ENCODE results near the gene RCSD1.

The RCSD1 gene

GRCh38 chr1:167701510-167701909, 71.5 kb downstream of the RCSD1 start:
- Histone ChIP-seq H3K4me3 (ENCODE audit: low read depth in 1 of 2, low read length in 2 of 2) (no peak overlapping the region), H3K36me3 (ENCODE audit: insufficient read depth, low read length) (peaks cover 93% of the 10 kb centered on the region), H4K20me1 (ENCODE audit: insufficient read depth, low read length) (peaks cover 9% of the 10 kb centered on the region; the same call in 1 of the 2 replicates), H3K9me3 (ENCODE audit: insufficient read depth, low read length, severe bottlenecking) (no peaks in the 10 kb centered on the region), H3K9ac (ENCODE audit: low read depth, low read length) (no peak overlapping the region), H3K27me3 (ENCODE audit: insufficient read depth, low read length, poor library complexity) (no peaks in the 10 kb centered on the region), H3K27ac (ENCODE audit: low read length) (no peak overlapping the region), H3K79me2 (ENCODE audit: insufficient read depth, low read length) (no peaks in the 10 kb centered on the region), H3K4me2 (ENCODE audit: insufficient read depth, low read length) (no peak overlapping the region), H2AFZ (ENCODE audit: low read depth, low read length) (no peak overlapping the region), H3K4me1 (ENCODE audit: insufficient read depth, low read length) (no peaks in the 10 kb centered on the region)
- ATAC-seq (ENCODE audit: insufficient read depth, low read depth) = no peak; the same call in 2 of the 3 replicates
- TF ChIP-seq, protein P1, sequence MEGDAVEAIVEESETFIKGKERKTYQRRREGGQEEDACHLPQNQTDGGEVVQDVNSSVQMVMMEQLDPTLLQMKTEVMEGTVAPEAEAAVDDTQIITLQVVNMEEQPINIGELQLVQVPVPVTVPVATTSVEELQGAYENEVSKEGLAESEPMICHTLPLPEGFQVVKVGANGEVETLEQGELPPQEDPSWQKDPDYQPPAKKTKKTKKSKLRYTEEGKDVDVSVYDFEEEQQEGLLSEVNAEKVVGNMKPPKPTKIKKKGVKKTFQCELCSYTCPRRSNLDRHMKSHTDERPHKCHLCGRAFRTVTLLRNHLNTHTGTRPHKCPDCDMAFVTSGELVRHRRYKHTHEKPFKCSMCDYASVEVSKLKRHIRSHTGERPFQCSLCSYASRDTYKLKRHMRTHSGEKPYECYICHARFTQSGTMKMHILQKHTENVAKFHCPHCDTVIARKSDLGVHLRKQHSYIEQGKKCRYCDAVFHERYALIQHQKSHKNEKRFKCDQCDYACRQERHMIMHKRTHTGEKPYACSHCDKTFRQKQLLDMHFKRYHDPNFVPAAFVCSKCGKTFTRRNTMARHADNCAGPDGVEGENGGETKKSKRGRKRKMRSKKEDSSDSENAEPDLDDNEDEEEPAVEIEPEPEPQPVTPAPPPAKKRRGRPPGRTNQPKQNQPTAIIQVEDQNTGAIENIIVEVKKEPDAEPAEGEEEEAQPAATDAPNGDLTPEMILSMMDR (IDR thresholded peaks at IDR 0.05; ENCODE audit: borderline replicate concordance, extremely low read depth, low read length, poor library complexity, severe bottlenecking) = no peak
- no peak for TF ChIP-seq EZH2 (IDR thresholded peaks at IDR 0.05; ENCODE audit: borderline replicate concordance, low read depth, low read length, severe bottlenecking)
- no peak for DNase-seq

- Histone ChIP-seq H3K9ac (ENCODE audit: low read depth, low read length) (no peak overlapping the region), H3K27me3 (ENCODE audit: insufficient read depth, low read length, poor library complexity) (no peaks in the 10 kb centered on the region), H3K4me2 (ENCODE audit: insufficient read depth, low read length) (no peak overlapping the region), H3K36me3 (ENCODE audit: insufficient read depth, low read length) (peaks cover 73% of the 10 kb centered on the region), H2AFZ (ENCODE audit: low read depth, low read length) (no peak overlapping the region), H3K4me1 (ENCODE audit: insufficient read depth, low read length) (no peaks in the 10 kb centered on the region), H4K20me1 (ENCODE audit: insufficient read depth, low read length) (peaks cover 5% of the 10 kb centered on the region; the same call in 1 of the 2 replicates), H3K9me3 (ENCODE audit: insufficient read depth, low read length, severe bottlenecking) (no peaks in the 10 kb centered on the region), H3K79me2 (ENCODE audit: insufficient read depth, low read length) (no peaks in the 10 kb centered on the region), H3K27ac (ENCODE audit: low read length) (no peak overlapping the region), H3K4me3 (ENCODE audit: low read depth in 1 of 2, low read length in 2 of 2) (no peak overlapping the region)
- DNase-seq (no peak), ATAC-seq (ENCODE audit: insufficient read depth, low read depth) (no peak)
- TF ChIP-seq, protein P1 (IDR thresholded peaks at IDR 0.05; ENCODE audit: borderline replicate concordance, extremely low read depth, low read length, poor library complexity, severe bottlenecking) = no peak
- no peak for TF ChIP-seq EZH2 (IDR thresholded peaks at IDR 0.05; ENCODE audit: borderline replicate concordance, low read depth, low read length, severe bottlenecking)
These were observed 73.5 kb downstream of the RCSD1 start for GRCh38 chr1:167703557-167703956.

- Histone ChIP-seq H2AFZ (ENCODE audit: low read depth, low read length) (no peak overlapping the region), H3K27me3 (ENCODE audit: insufficient read depth, low read length, poor library complexity) (no peaks in the 10 kb centered on the region), H3K27ac (ENCODE audit: low read length) (no peak overlapping the region), H3K36me3 (ENCODE audit: insufficient read depth, low read length) (peaks cover 63% of the 10 kb centered on the region), H4K20me1 (ENCODE audit: insufficient read depth, low read length) (peaks cover 5% of the 10 kb centered on the region; the same call in 1 of the 2 replicates), H3K9ac (ENCODE audit: low read depth, low read length) (no peak overlapping the region), H3K4me1 (ENCODE audit: insufficient read depth, low read length) (no peaks in the 10 kb centered on the region), H3K9me3 (ENCODE audit: insufficient read depth, low read length, severe bottlenecking) (no peaks in the 10 kb centered on the region), H3K4me2 (ENCODE audit: insufficient read depth, low read length) (no peak overlapping the region), H3K79me2 (ENCODE audit: insufficient read depth, low read length) (no peaks in the 10 kb centered on the region), H3K4me3 (ENCODE audit: low read depth in 1 of 2, low read length in 2 of 2) (no peak overlapping the region)
- no peak for TF ChIP-seq EZH2 (IDR thresholded peaks at IDR 0.05; ENCODE audit: borderline replicate concordance, low read depth, low read length, severe bottlenecking)
- TF ChIP-seq, protein P1 (IDR thresholded peaks at IDR 0.05; ENCODE audit: borderline replicate concordance, extremely low read depth, low read length, poor library complexity, severe bottlenecking) = no peak
- ATAC-seq (ENCODE audit: insufficient read depth, low read depth) (no peak), DNase-seq (no peak)
These were observed 74.7 kb downstream of the RCSD1 start for GRCh38 chr1:167704715-167705114.

DNA sequence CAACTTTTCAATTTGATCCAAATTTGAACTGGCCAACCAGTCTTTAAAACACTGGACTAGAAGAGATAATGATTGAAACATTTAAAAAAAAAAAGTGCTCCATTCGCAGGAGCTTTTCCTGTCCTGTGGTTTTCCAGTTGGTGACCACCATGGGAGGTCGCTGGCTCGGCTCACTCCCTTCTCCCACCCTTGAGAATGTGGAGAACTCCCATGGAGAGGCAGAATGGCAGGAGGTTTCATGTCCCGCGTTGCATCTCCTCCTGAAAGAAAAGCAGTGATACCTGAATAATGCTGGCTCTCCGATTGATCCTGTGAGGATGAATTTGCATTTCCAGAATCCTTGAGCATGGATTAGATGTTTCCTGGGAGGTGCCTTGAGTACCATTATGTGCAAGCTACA, 75.2 kb downstream of the RCSD1 start:
- TF ChIP-seq, protein P1 (IDR thresholded peaks at IDR 0.05; ENCODE audit: borderline replicate concordance, extremely low read depth, low read length, poor library complexity, severe bottlenecking) = no peak
- TF ChIP-seq EZH2 (IDR thresholded peaks at IDR 0.05; ENCODE audit: borderline replicate concordance, low read depth, low read length, severe bottlenecking) = no peak
- peaks cover 57% of the 10 kb centered on the region for H3K36me3 ChIP-seq (ENCODE audit: insufficient read depth, low read length)
- H3K4me2 ChIP-seq (ENCODE audit: insufficient read depth, low read length) = no peak overlapping the region
- H3K79me2 ChIP-seq (ENCODE audit: insufficient read depth, low read length) = no peaks in the 10 kb centered on the region
- H3K27ac ChIP-seq (ENCODE audit: low read length) = no peak overlapping the region
- no peaks in the 10 kb centered on the region for H3K4me1 ChIP-seq (ENCODE audit: insufficient read depth, low read length)
- H4K20me1 ChIP-seq (ENCODE audit: insufficient read depth, low read length) = peaks cover 5% of the 10 kb centered on the region; the same call in 1 of the 2 replicates
- H3K9ac ChIP-seq (ENCODE audit: low read depth, low read length) = no peak overlapping the region
- no peaks in the 10 kb centered on the region for H3K9me3 ChIP-seq (ENCODE audit: insufficient read depth, low read length, severe bottlenecking)
- no peak overlapping the region for H2AFZ ChIP-seq (ENCODE audit: low read depth, low read length)
- DNase-seq (no peak), ATAC-seq (ENCODE audit: insufficient read depth, low read depth) (no peak)
- no peaks in the 10 kb centered on the region for H3K27me3 ChIP-seq (ENCODE audit: insufficient read depth, low read length, poor library complexity)
- no peak overlapping the region for H3K4me3 ChIP-seq (ENCODE audit: low read depth in 1 of 2, low read length in 2 of 2)
